HG02885 (cell line): Measurements from ENCODE around the gene DDX49.
"Not testable (repeated sequence)": the region's sequence is repeated elsewhere in the genome, so short reads cannot be mapped to it uniquely, and the experiment has no call there.

Experiments used
- ATAC-seq: cut with Tn5 transposase; IDR thresholded peaks from one replicate; pipeline ENCODE4 v1.9.1; 2021; ENCODE audit warnings: mild to moderate bottlenecking; ENCODE audit not compliant: unreplicated experiment, poor library complexity

Gene DDX49

GRCh38 chr19:18895038-18895823 lies 24.3 kb upstream of the DDX49 start:
- no peak for ATAC-seq

GRCh38 chr19:18895824-18896341 lies 23.6 kb upstream of the DDX49 start, which contains the start of gene CERS1:
CERS1 (minus strand) TSS chr19:18896158; CDS start chr19:18896072, 86 bp downstream.
- no peak for ATAC-seq

- ATAC-seq = no peak
Measured at GRCh38 chr19:18896421-18896841, 23.1 kb upstream of the DDX49 start.

- ATAC-seq = no peak
Measured at GRCh38 chr19:18897094-18898029, 22.2 kb upstream of the DDX49 start.

- no peak for ATAC-seq
Measured at GRCh38 chr19:18898081-18898606, 21.4 kb upstream of the DDX49 start.

GRCh38 chr19:18898607-18899408 lies 20.7 kb upstream of the DDX49 start:
- ATAC-seq = no peak

- ATAC-seq = no peak
Measured at GRCh38 chr19:18899624-18900560, 19.6 kb upstream of the DDX49 start.

- ATAC-seq = no peak
Measured at GRCh38 chr19:18900700-18901481, 18.6 kb upstream of the DDX49 start.

GRCh38 chr19:18901491-18901890 lies 18.0 kb upstream of the DDX49 start:
- ATAC-seq = no peak

GRCh38 chr19:18902519-18902918 lies 17.0 kb upstream of the DDX49 start:
- not testable (repeated sequence) for ATAC-seq

GRCh38 chr19:18903156-18904037 lies 16.1 kb upstream of the DDX49 start:
- no peak for ATAC-seq

- ATAC-seq = no peak
Measured at GRCh38 chr19:18904334-18905057, 15.0 kb upstream of the DDX49 start.

GRCh38 chr19:18905058-18905456 lies 14.5 kb upstream of the DDX49 start:
- no peak for ATAC-seq

GRCh38 chr19:18905513-18906236 lies 13.8 kb upstream of the DDX49 start:
- ATAC-seq = no peak

GRCh38 chr19:18906605-18907519 lies 12.7 kb upstream of the DDX49 start:
- ATAC-seq = no peak
